C4-2B (cell line): Measurements from ENCODE around the gene DYRK1A.
"Not testable (repeated sequence)": the region's sequence is repeated elsewhere in the genome, so short reads cannot be mapped to it uniquely, and the experiment has no call there.

Source experiments
- H3K27ac ChIP-seq: fragments of 450-650 bp; 2 replicates; pipeline ENCODE4 v1.5.1; 2017
- CTCF ChIP-seq: fragments of 450-650 bp; conservative IDR thresholded peaks from 2 replicates; pipeline ENCODE4 v1.5.1; 2017; ENCODE audit warnings: mild to moderate bottlenecking
- ZFX ChIP-seq: fragments of 450-650 bp; IDR thresholded peaks from 2 replicates; pipeline ENCODE4 v1.6.1; 2017

Gene DYRK1A

GRCh38 chr21:37547615-37548200 is 181.1 kb downstream of the DYRK1A start:
- TF ChIP-seq ZFX: no peak
- no peak overlapping the region for H3K27ac ChIP-seq

GRCh38 chr21:37548521-37548981 is 182.0 kb downstream of the DYRK1A start:
- H3K27ac ChIP-seq: no peak overlapping the region
- TF ChIP-seq ZFX: no peak
- no peak for TF ChIP-seq CTCF

- not testable (repeated sequence) for H3K27ac ChIP-seq
Observed at GRCh38 chr21:37549730-37550129, 183.2 kb downstream of the DYRK1A start.

GRCh38 chr21:37550157-37550556 is 183.6 kb downstream of the DYRK1A start:
- no peak for TF ChIP-seq ZFX
- TF ChIP-seq CTCF: no peak
- no peak overlapping the region for H3K27ac ChIP-seq

- H3K27ac ChIP-seq: no peak overlapping the region
- no peak for TF ChIP-seq CTCF
- no peak for TF ChIP-seq ZFX
Observed at GRCh38 chr21:37550618-37551330, 184.2 kb downstream of the DYRK1A start.

GRCh38 chr21:37551331-37551992 is 184.9 kb downstream of the DYRK1A start:
- TF ChIP-seq CTCF (no peak), ZFX (no peak)

GRCh38 chr21:37551993-37552355 is 185.4 kb downstream of the DYRK1A start:
- TF ChIP-seq ZFX (no peak), CTCF (no peak)
- no peak overlapping the region for H3K27ac ChIP-seq

More at GRCh38 chr21:37551331-37551992, 184.9 kb downstream of the DYRK1A start:
- no peak overlapping the region for H3K27ac ChIP-seq

- no peak overlapping the region for H3K27ac ChIP-seq
- TF ChIP-seq ZFX: no peak
- TF ChIP-seq CTCF: no peak
Observed at GRCh38 chr21:37552496-37553029, 186.0 kb downstream of the DYRK1A start.
